ENCODE results near the gene AZGP1.
A peak's percentile ranks its signal among the peaks of the same experiment; 100 is the strongest.
"Not testable (repeated sequence)": the region's sequence is repeated elsewhere in the genome, so short reads cannot be mapped to it uniquely, and the experiment has no call there.

Gene AZGP1

GRCh38 chr7:99984593-99984992, 8.8 kb upstream of the AZGP1 start:
- no peaks in the 10 kb centered on the region for H3F3A ChIP-seq (ENCODE audit: insufficient read depth, low read length)
- no peaks in the 10 kb centered on the region for H4K20me1 ChIP-seq (ENCODE audit: insufficient read depth, low read length)
- H3K9me3 ChIP-seq (ENCODE audit: low read length): no peaks in the 10 kb centered on the region
- H2AFZ ChIP-seq (ENCODE audit: low read length): no peak overlapping the region
- H3K27ac ChIP-seq (ENCODE audit: low read depth, low read length, poor library complexity, severe bottlenecking): no peak overlapping the region
- TF ChIP-seq EZH2 (IDR thresholded peaks at IDR 0.05; ENCODE audit: borderline replicate concordance, low read length) (no peak), CTCF (IDR thresholded peaks at IDR 0.05; ENCODE audit: low read length) (no peak)
- no peaks in the 10 kb centered on the region for H3K9me2 ChIP-seq (ENCODE audit: low read depth, low read length)
- no peak overlapping the region for H3K9ac ChIP-seq (ENCODE audit: low read length)
- peaks cover 9% of the 10 kb centered on the region for H3K4me1 ChIP-seq (ENCODE audit: insufficient read depth, low read length, severe bottlenecking)
- H3K79me2 ChIP-seq (ENCODE audit: insufficient read depth, low read length): no peaks in the 10 kb centered on the region
- H3K36me3 ChIP-seq (ENCODE audit: insufficient read depth, low read length): no peaks in the 10 kb centered on the region
- no peak overlapping the region for H3K4me2 ChIP-seq (ENCODE audit: low read length)
- H3K27me3 ChIP-seq (ENCODE audit: insufficient read depth, low read length): peaks cover 10% of the 10 kb centered on the region; the same call in 1 of the 2 replicates
- H3K4me3 ChIP-seq (ENCODE audit: low read depth, low read length, poor library complexity, severe bottlenecking): no peak overlapping the region

GRCh38 chr7:99981066-99981465, 5.2 kb upstream of the AZGP1 start:
- not testable (repeated sequence) for H3K4me2 ChIP-seq (ENCODE audit: low read length); H3K79me2 ChIP-seq (ENCODE audit: insufficient read depth, low read length); H3K4me3 ChIP-seq (ENCODE audit: low read depth, low read length, poor library complexity, severe bottlenecking); H3K9me2 ChIP-seq (ENCODE audit: low read depth, low read length); H3K4me1 ChIP-seq (ENCODE audit: insufficient read depth, low read length, severe bottlenecking); H3K27ac ChIP-seq (ENCODE audit: low read depth, low read length, poor library complexity, severe bottlenecking); H3F3A ChIP-seq (ENCODE audit: insufficient read depth, low read length); H3K36me3 ChIP-seq (ENCODE audit: insufficient read depth, low read length); H4K20me1 ChIP-seq (ENCODE audit: insufficient read depth, low read length); H3K9ac ChIP-seq (ENCODE audit: low read length); H3K27me3 ChIP-seq (ENCODE audit: insufficient read depth, low read length); H3K9me3 ChIP-seq (ENCODE audit: low read length); H2AFZ ChIP-seq (ENCODE audit: low read length)

GRCh38 chr7:99980448-99980872, 4.6 kb upstream of the AZGP1 start:
- H3K9me2 ChIP-seq (ENCODE audit: low read depth, low read length); H3K36me3 ChIP-seq (ENCODE audit: insufficient read depth, low read length); H3K4me2 ChIP-seq (ENCODE audit: low read length); H3F3A ChIP-seq (ENCODE audit: insufficient read depth, low read length); H4K20me1 ChIP-seq (ENCODE audit: insufficient read depth, low read length); H3K9me3 ChIP-seq (ENCODE audit: low read length); H2AFZ ChIP-seq (ENCODE audit: low read length); H3K9ac ChIP-seq (ENCODE audit: low read length); H3K27me3 ChIP-seq (ENCODE audit: insufficient read depth, low read length); H3K4me1 ChIP-seq (ENCODE audit: insufficient read depth, low read length, severe bottlenecking); H3K4me3 ChIP-seq (ENCODE audit: low read depth, low read length, poor library complexity, severe bottlenecking); H3K79me2 ChIP-seq (ENCODE audit: insufficient read depth, low read length); H3K27ac ChIP-seq (ENCODE audit: low read depth, low read length, poor library complexity, severe bottlenecking): not testable (repeated sequence)

- H3K4me3 ChIP-seq (ENCODE audit: low read depth, low read length, poor library complexity, severe bottlenecking); H3K36me3 ChIP-seq (ENCODE audit: insufficient read depth, low read length); H3K27ac ChIP-seq (ENCODE audit: low read depth, low read length, poor library complexity, severe bottlenecking); H3K9ac ChIP-seq (ENCODE audit: low read length); H3K4me1 ChIP-seq (ENCODE audit: insufficient read depth, low read length, severe bottlenecking); H3K27me3 ChIP-seq (ENCODE audit: insufficient read depth, low read length); H3K9me3 ChIP-seq (ENCODE audit: low read length); H3K9me2 ChIP-seq (ENCODE audit: low read depth, low read length); H2AFZ ChIP-seq (ENCODE audit: low read length); H3K79me2 ChIP-seq (ENCODE audit: insufficient read depth, low read length); H3F3A ChIP-seq (ENCODE audit: insufficient read depth, low read length); H4K20me1 ChIP-seq (ENCODE audit: insufficient read depth, low read length): not testable (repeated sequence)
- H3K4me2 ChIP-seq (ENCODE audit: low read length): peak overlapping the region; percentile 30; the same call in 1 of the 2 replicates
- peak; percentile 73 for TF ChIP-seq CTCF (IDR thresholded peaks at IDR 0.05; ENCODE audit: low read length)
Measured at GRCh38 chr7:99979814-99980225, 4.0 kb upstream of the AZGP1 start.
